HCT116 (cell line): ENCODE data around the gene ITGBL1. TPM values are rescaled to one million over a fixed set of nuclear protein-coding genes. Genes with fewer than 3 reads are reported as not detected.

Experiments used
- ATAC-seq: fragments of 200-7000 bp; cut with Tn5 transposase; 2 replicates; pipeline ENCODE4 v1.9.1; 2020; ENCODE audit warnings: mild to moderate bottlenecking, moderate library complexity
- BruUV-seq: library from RNA; stranded (reverse); fragments of 400-500 nt; replicated peaks from 2 replicates; lab custom pipeline; 2021; lab: Mats Ljungman, UMichigan
- CTCF ChIA-PET: fragments of 300-600 bp; sonication (Branson Sonifier 250); formaldehyde crosslinking; loops from one replicate; lab custom pipeline; 2021; ENCODE audit warnings: antibody characterized with exemption; lab: Charles Lee
- POLR2A ChIA-PET: fragments of 300-600, 350-600 bp; sonication (Branson Sonifier 250); formaldehyde crosslinking; loops from one replicate; lab custom pipeline; 2021; ENCODE audit warnings: antibody characterized with exemption; lab: Charles Lee
- RAD21 ChIA-PET, 2 experiments: fragments of 300-600 bp; sonication (Branson Sonifier 250); formaldehyde crosslinking; loops; one replicate each; lab custom pipeline; 2023; ENCODE audit warnings: low total read pairs in 2 of 2; ENCODE audit not compliant: uncharacterized antibody in 2 of 2, unreplicated experiment in 2 of 2, low non-redundant PET in 1 of 2; lab: Charles Lee
- DNase-seq: peaks from one replicate; pipeline ENCODE4 v3.0.0-alpha.2; 2010; ENCODE audit warnings: low read depth, low spot score
- H2AFZ ChIP-seq: fragments of 200-600 bp; shearing (Covaris generic), sonication (generic); 2 replicates; pipeline ENCODE4 v1.6.1; 2017; ENCODE audit warnings: low read depth, mixed run types, mixed read lengths, antibody characterized with exemption, low read length; ENCODE audit not compliant: poor library complexity, severe bottlenecking
- H3K27ac ChIP-seq: 2 replicates; pipeline ENCODE4 v1.5.1; 2012; ENCODE audit warnings: low read depth, low read length
- H3K27me3 ChIP-seq: fragments of 200-600 bp; sonication (generic); 2 replicates; pipeline ENCODE4 v1.6.1; 2016; ENCODE audit warnings: mixed run types, low read length, mixed read lengths; ENCODE audit not compliant: insufficient read depth
- H3K36me3 ChIP-seq, 2 experiments: fragments of 200-500 bp in 1 of 2; fragments of 200-600 bp in 1 of 2; sonication (Bioruptor generic) in 1 of 2; sonication (generic) in 1 of 2; 2 replicates each; pipeline versions ENCODE4 v1.5.1 to v1.6.1; 2014 to 2016; ENCODE audit warnings: low read length in 2 of 2, inconsistent platforms in 1 of 2, mixed read lengths in 1 of 2, mixed run types in 1 of 2; ENCODE audit not compliant: insufficient read depth in 2 of 2, control insufficient read depth in 1 of 2
- H3K4me1 ChIP-seq, 2 experiments: fragments of 200-600 bp in 1 of 2; sonication (generic) in 1 of 2; 2 replicates each; pipeline versions ENCODE4 v1.5.1 to v1.6.1; 2012 to 2017; ENCODE audit warnings: low read length in 2 of 2, inconsistent platforms in 1 of 2, mild to moderate bottlenecking in 1 of 2, mixed read lengths in 1 of 2, mixed run types in 1 of 2, moderate library complexity in 1 of 2; ENCODE audit not compliant: insufficient read depth in 2 of 2, control insufficient read depth in 1 of 2
- H3K4me2 ChIP-seq: fragments of 200-600 bp; sonication (generic); 2 replicates; pipeline ENCODE4 v1.6.1; 2017; ENCODE audit warnings: mixed run types, low read length, mixed read lengths
- H3K4me3 ChIP-seq, 2 experiments: fragments of 200-600 bp in 1 of 2; sonication (generic) in 1 of 2; replicated peaks in 1 of 2; 2 replicates each; pipeline ENCODE4 v1.5.1; 2011 to 2016; ENCODE audit warnings: low read length in 2 of 2, control low read depth in 1 of 2, low read depth in 1 of 2, mild to moderate bottlenecking in 1 of 2, mixed read lengths in 1 of 2, mixed run types in 1 of 2
- H3K79me2 ChIP-seq: fragments of 200-600 bp; sonication (generic); 2 replicates; pipeline ENCODE4 v1.6.1; 2017; ENCODE audit warnings: mild to moderate bottlenecking, mixed run types, low read length, moderate library complexity, mixed read lengths; ENCODE audit not compliant: insufficient read depth
- H3K9ac ChIP-seq: fragments of 200-600 bp; sonication (generic); 2 replicates; pipeline ENCODE4 v1.6.1; 2016; ENCODE audit warnings: low read length, mixed read lengths
- H3K9me2 ChIP-seq: fragments of 200-600 bp; sonication (generic), shearing (Covaris generic); 2 replicates; pipeline ENCODE4 v1.6.1; 2017; ENCODE audit warnings: mixed run types, mild to moderate bottlenecking, moderate library complexity; ENCODE audit not compliant: insufficient read depth
- H3K9me3 ChIP-seq, 2 experiments: fragments of 200-500 bp in 1 of 2; fragments of 200-600 bp in 1 of 2; sonication (Bioruptor generic) in 1 of 2; sonication (generic) in 1 of 2; 2 replicates each; pipeline ENCODE4 v1.6.1; 2014 to 2017; ENCODE audit warnings: low read length in 2 of 2, mixed read lengths in 2 of 2, inconsistent platforms in 1 of 2, low read depth in 1 of 2, mild to moderate bottlenecking in 1 of 2, mixed run types in 1 of 2, moderate library complexity in 1 of 2; ENCODE audit not compliant: control insufficient read depth in 1 of 2, insufficient read depth in 1 of 2
- H4K20me1 ChIP-seq: fragments of 200-600 bp; sonication (generic), shearing (Covaris generic); 2 replicates; pipeline ENCODE4 v1.6.1; 2017; ENCODE audit warnings: mixed run types, mild to moderate bottlenecking, moderate library complexity; ENCODE audit not compliant: insufficient read depth
- CBX3 ChIP-seq: IDR thresholded peaks from 2 replicates; pipeline ENCODE4 v1.6.1; 2012; ENCODE audit warnings: low read depth
- CEBPB ChIP-seq: IDR thresholded peaks from 2 replicates; pipeline ENCODE4 v1.6.1; 2012; ENCODE audit warnings: low read depth
- EGR1 ChIP-seq: IDR thresholded peaks from 2 replicates; pipeline ENCODE4 v1.6.1; 2012; ENCODE audit warnings: low read depth
- EZH2 ChIP-seq: fragments of 200-600 bp; sonication (generic); IDR thresholded peaks from 2 replicates; pipeline ENCODE4 v1.6.1; 2017; ENCODE audit warnings: antibody characterized with exemption, mixed run types
- EZH2phosphoT487 ChIP-seq: fragments of 200-600 bp; IDR thresholded peaks from 2 replicates; pipeline ENCODE4 v1.6.1; 2018; ENCODE audit warnings: antibody characterized with exemption, borderline replicate concordance
- FOSL1 ChIP-seq: IDR thresholded peaks from 2 replicates; pipeline ENCODE4 v1.6.1; 2012; ENCODE audit warnings: low read depth
- JUND ChIP-seq: IDR thresholded peaks from 2 replicates; pipeline ENCODE4 v1.6.1; 2012
- MAX ChIP-seq: IDR thresholded peaks from 2 replicates; pipeline ENCODE4 v1.6.1; 2012
- RAD21 ChIP-seq: IDR thresholded peaks from 2 replicates; pipeline ENCODE4 v1.6.1; 2012; ENCODE audit warnings: low read depth, mild to moderate bottlenecking
- SP1 ChIP-seq: IDR thresholded peaks from 2 replicates; pipeline ENCODE4 v1.6.1; 2012; ENCODE audit warnings: low read depth
- SRF ChIP-seq: IDR thresholded peaks from 2 replicates; pipeline ENCODE4 v1.6.1; 2012; ENCODE audit warnings: low read depth
- YY1 ChIP-seq: IDR thresholded peaks from 2 replicates; pipeline ENCODE4 v1.6.1; 2011; ENCODE audit warnings: low read length, low read depth, moderate library complexity, mild to moderate bottlenecking; ENCODE audit not compliant: insufficient replicate concordance; ENCODE audit errors: extremely low read depth
- ZFX ChIP-seq: fragments of 450-650 bp; IDR thresholded peaks from 2 replicates; pipeline ENCODE4 v1.6.1; 2017
- ZNF274 ChIP-seq: fragments of 200-500 bp; sonication (Bioruptor generic); IDR thresholded peaks from 2 replicates; pipeline ENCODE4 v1.6.1; 2014; ENCODE audit warnings: mild to moderate bottlenecking, low read depth, low read length, inconsistent platforms
- intact Hi-C: fragments of 100-400 bp; cut with micrococcal nuclease; formaldehyde crosslinking; loops from 2 replicates; pipeline ENCODE4 v1.10.0; 2022
- total RNA-seq: library from RNA; stranded (reverse); gene quantifications from one replicate; pipeline ENCODE4 v1.2.1, GENCODE V29; 2021; ENCODE audit not compliant: unreplicated experiment
- TF ChIP-seq, protein P1 (sequence below): IDR thresholded peaks from 2 replicates; pipeline ENCODE4 v1.6.1; 2012
- TF ChIP-seq, protein P2 (sequence below): IDR thresholded peaks from 2 replicates; pipeline ENCODE4 v1.6.1; 2011; ENCODE audit warnings: mild to moderate bottlenecking, low read length, moderate library complexity; ENCODE audit not compliant: insufficient replicate concordance; ENCODE audit errors: extremely low read depth
- TF ChIP-seq, protein P3 (sequence below), 3 experiments: fragments of 200-600 bp in 1 of 3; sonication (generic) in 1 of 3; IDR thresholded peaks in 2 of 3; conservative IDR thresholded peaks in 1 of 3; 2 replicates each; pipeline ENCODE4 v1.5.1; 2012 to 2017; ENCODE audit warnings: low read depth in 2 of 3, low read length in 2 of 3, antibody characterized with exemption in 1 of 3, borderline replicate concordance in 1 of 3, control low read depth in 1 of 3, mild to moderate bottlenecking in 1 of 3, mixed read lengths in 1 of 3, mixed run types in 1 of 3, moderate library complexity in 1 of 3; ENCODE audit not compliant: insufficient read depth in 1 of 3

Gene ITGBL1
- total RNA-seq, 1 experiment from 2014 or later: 0.66 TPM

GRCh38 chr13:101727118-101727517, 274.6 kb downstream of the ITGBL1 start:
- no peaks in the 10 kb centered on the region for H3K79me2 ChIP-seq
- H3K4me2 ChIP-seq: no peak overlapping the region
- BruUV-seq: no TSS peak
- H3K27me3 ChIP-seq: no peaks in the 10 kb centered on the region
- no peaks in the 10 kb centered on the region for H3K4me1 ChIP-seq
- H2AFZ ChIP-seq: no peak overlapping the region
- no peaks in the 10 kb centered on the region for H4K20me1 ChIP-seq
- intact Hi-C loops: no loop called here
- peaks cover 0 to 10% of the 10 kb centered on the region in 2 experiments; a peak in 1 of 4 replicates for H3K9me3 ChIP-seq
- H3K4me3 ChIP-seq: no peak overlapping the region
- no peak for ATAC-seq
- RAD21 ChIA-PET: no interaction called here
- H3K36me3 ChIP-seq: no peaks in the 10 kb centered on the region
- no peak overlapping the region for H3K9ac ChIP-seq
- CTCF ChIA-PET: no interaction called here
- TF ChIP-seq, protein P1, sequence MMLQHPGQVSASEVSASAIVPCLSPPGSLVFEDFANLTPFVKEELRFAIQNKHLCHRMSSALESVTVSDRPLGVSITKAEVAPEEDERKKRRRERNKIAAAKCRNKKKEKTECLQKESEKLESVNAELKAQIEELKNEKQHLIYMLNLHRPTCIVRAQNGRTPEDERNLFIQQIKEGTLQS: no peak
- TF ChIP-seq CBX3 (no peak), EGR1 (no peak), SP1 (no peak), EZH2phosphoT487 (no peak), ZNF274 (no peak), JUND (no peak), FOSL1 (no peak), CEBPB (no peak), ZFX (no peak), EZH2 (no peak), MAX (no peak)
- H3K27ac ChIP-seq: no peak overlapping the region
- POLR2A ChIA-PET: no interaction called here
- no peak for DNase-seq
- no peaks in the 10 kb centered on the region for H3K9me2 ChIP-seq

- ChIA-PET CTCF (no interaction called here), POLR2A (no interaction called here), RAD21 (no interaction called here)
- Histone ChIP-seq H3K4me2 (no peak overlapping the region), H2AFZ (no peak overlapping the region), H3K9ac (no peak overlapping the region), H3K27me3 (no peaks in the 10 kb centered on the region), H4K20me1 (no peaks in the 10 kb centered on the region), H3K36me3 (no peaks in the 10 kb centered on the region), H3K9me2 (no peaks in the 10 kb centered on the region), H3K79me2 (no peaks in the 10 kb centered on the region), H3K9me3 (peaks cover 0 to 10% of the 10 kb centered on the region in 2 experiments; a peak in 1 of 4 replicates), H3K4me3 (no peak overlapping the region), H3K4me1 (no peaks in the 10 kb centered on the region), H3K27ac (no peak overlapping the region)
- intact Hi-C loops: no loop called here
- TF ChIP-seq CBX3 (no peak), SP1 (no peak), CEBPB (no peak), ZFX (no peak), YY1 (no peak), ZNF274 (no peak), JUND (no peak), EZH2phosphoT487 (no peak), RAD21 (no peak), EZH2 (no peak), SRF (no peak)
- TF ChIP-seq, protein P2, sequence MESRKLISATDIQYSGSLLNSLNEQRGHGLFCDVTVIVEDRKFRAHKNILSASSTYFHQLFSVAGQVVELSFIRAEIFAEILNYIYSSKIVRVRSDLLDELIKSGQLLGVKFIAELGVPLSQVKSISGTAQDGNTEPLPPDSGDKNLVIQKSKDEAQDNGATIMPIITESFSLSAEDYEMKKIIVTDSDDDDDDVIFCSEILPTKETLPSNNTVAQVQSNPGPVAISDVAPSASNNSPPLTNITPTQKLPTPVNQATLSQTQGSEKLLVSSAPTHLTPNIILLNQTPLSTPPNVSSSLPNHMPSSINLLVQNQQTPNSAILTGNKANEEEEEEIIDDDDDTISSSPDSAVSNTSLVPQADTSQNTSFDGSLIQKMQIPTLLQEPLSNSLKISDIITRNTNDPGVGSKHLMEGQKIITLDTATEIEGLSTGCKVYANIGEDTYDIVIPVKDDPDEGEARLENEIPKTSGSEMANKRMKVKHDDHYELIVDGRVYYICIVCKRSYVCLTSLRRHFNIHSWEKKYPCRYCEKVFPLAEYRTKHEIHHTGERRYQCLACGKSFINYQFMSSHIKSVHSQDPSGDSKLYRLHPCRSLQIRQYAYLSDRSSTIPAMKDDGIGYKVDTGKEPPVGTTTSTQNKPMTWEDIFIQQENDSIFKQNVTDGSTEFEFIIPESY: no peak
- TF ChIP-seq, protein P3, sequence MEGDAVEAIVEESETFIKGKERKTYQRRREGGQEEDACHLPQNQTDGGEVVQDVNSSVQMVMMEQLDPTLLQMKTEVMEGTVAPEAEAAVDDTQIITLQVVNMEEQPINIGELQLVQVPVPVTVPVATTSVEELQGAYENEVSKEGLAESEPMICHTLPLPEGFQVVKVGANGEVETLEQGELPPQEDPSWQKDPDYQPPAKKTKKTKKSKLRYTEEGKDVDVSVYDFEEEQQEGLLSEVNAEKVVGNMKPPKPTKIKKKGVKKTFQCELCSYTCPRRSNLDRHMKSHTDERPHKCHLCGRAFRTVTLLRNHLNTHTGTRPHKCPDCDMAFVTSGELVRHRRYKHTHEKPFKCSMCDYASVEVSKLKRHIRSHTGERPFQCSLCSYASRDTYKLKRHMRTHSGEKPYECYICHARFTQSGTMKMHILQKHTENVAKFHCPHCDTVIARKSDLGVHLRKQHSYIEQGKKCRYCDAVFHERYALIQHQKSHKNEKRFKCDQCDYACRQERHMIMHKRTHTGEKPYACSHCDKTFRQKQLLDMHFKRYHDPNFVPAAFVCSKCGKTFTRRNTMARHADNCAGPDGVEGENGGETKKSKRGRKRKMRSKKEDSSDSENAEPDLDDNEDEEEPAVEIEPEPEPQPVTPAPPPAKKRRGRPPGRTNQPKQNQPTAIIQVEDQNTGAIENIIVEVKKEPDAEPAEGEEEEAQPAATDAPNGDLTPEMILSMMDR (IDR thresholded peaks at IDR 0.05 in 2 of 3, conservative IDR thresholded peaks at IDR 0.05 in 1 of 3; ENCODE audit: borderline replicate concordance in 1 of 3, insufficient read depth in 1 of 3, low read depth in 2 of 3, low read length in 2 of 3): no peak
- ATAC-seq (no peak), DNase-seq (no peak)
- no TSS peak for BruUV-seq
Observed at GRCh38 chr13:101728021-101728420, 275.5 kb downstream of the ITGBL1 start.
